AG09319 (cell line): ENCODE measurements around the gene IQCB1.

Experiments
- DNase-seq: peaks from one replicate; pipeline ENCODE4 v3.0.0-alpha.2; 2010; ENCODE audit warnings: low read depth; ENCODE audit errors: extremely low read depth
- TF ChIP-seq, protein P1 (sequence below): IDR thresholded peaks from 2 replicates; pipeline ENCODE4 v1.5.1; 2011; ENCODE audit warnings: low read depth, mild to moderate bottlenecking, inconsistent platforms, low read length, moderate library complexity

IQCB1 gene

DNA sequence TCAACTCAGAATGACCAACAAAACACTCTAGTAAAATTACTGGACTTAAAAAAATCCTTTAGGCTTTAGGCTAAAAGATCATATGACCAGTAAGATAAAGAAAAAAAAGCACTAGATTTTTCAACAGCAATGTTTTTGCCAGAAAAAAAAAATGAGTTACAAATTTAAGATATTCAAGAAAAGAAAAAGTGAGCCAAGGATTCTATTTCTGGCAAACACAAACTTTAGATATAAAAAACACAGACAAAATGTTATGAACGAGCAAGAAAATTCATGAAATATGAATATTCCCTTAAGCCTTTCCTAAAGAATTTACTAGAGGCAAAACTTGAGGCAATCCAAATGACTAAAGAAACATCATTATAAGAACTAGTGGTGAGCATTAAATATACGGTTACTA is 94.0 kb downstream of the IQCB1 start:
- no peak for DNase-seq
- TF ChIP-seq, protein P1, sequence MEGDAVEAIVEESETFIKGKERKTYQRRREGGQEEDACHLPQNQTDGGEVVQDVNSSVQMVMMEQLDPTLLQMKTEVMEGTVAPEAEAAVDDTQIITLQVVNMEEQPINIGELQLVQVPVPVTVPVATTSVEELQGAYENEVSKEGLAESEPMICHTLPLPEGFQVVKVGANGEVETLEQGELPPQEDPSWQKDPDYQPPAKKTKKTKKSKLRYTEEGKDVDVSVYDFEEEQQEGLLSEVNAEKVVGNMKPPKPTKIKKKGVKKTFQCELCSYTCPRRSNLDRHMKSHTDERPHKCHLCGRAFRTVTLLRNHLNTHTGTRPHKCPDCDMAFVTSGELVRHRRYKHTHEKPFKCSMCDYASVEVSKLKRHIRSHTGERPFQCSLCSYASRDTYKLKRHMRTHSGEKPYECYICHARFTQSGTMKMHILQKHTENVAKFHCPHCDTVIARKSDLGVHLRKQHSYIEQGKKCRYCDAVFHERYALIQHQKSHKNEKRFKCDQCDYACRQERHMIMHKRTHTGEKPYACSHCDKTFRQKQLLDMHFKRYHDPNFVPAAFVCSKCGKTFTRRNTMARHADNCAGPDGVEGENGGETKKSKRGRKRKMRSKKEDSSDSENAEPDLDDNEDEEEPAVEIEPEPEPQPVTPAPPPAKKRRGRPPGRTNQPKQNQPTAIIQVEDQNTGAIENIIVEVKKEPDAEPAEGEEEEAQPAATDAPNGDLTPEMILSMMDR: no peak

DNA sequence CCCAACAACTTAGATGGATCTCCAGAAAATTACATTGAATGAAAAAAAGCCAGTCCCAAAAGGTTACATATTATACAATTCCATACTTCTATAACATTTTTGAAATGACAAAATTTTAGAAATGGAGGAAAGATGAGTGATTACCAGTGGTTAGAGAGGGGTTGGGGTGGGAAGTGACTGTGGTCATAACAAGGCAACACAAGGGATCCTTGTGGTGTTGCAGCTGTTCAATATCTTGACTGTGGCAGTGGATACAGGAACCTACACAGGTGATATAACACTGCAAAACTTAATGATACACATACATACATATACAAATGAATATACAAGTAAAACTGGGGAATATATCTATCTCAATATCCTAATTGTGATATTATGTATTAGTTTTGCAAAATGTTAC is 95.0 kb downstream of the IQCB1 start:
- DNase-seq: no peak

DNA sequence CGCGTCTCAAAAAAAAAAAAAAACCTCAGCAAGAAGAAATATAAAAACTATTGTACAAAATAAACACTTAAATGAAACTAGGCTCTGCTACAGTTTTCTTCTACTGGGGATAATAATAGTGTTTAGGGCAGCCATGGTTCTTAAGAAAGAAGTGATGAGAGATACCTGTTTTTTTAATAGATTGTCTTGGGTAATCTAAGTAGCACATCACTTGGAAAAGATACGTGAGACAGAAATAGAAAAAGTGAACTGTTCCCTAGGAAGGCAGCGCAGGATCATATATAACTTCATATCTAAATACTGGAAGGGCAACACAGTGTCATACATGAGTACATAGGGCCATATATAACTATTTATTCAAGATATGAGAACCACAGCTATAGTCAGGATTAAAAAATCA is 97.2 kb downstream of the IQCB1 start:
- no peak for DNase-seq
- TF ChIP-seq, protein P1: no peak

More for the DNA sequence above, 95.0 kb downstream of the IQCB1 start:
- TF ChIP-seq, protein P1: no peak

DNA sequence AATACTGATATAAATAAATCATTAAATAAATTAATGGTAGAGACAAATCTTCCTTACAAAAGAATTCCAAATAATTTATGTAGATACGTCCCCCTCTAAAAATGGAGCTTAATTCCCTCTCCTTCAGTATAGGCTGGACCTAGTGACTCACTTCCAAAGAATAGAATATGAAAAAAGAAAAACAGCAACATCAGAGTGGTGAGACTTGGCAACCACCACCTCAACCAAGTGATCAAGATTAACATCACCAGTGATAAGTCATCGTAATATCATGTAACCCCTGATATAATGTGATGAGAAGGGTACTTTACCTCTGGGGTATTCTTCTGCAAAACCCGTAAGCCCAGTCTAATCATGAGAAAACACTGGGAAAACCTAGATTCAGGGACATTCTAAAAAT is 98.7 kb downstream of the IQCB1 start:
- TF ChIP-seq, protein P1: no peak
- DNase-seq: no peak

DNA sequence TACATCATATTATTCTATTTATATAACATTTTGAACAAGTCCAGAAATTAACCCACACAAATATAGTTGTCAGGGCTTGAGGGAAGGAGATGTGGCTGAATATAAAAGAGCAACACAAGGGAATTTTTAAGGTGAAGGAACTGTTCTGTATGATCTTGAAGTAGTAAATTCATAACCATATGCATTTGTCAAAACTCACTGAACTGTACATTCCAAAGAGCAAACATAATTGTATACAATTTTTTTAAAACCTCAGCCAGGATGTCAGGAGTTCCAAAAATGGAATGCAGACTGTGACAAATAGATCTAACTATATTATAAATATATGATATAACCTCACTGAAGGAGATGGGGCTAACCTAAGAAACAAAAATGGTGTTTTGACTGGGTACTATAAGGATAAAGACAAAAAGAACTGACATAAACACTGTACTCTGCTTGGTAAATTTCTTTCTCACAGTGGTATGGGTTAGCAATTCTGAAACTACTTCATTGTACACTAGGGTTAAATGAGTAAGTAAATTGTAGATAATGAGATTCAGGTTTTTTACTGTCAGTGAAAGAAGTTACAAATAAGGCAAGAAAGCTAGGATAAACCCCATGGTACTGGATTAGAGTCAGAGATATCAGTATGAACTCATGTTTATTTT is 99.7 kb downstream of the IQCB1 start:
- TF ChIP-seq, protein P1: no peak
- DNase-seq: no peak

DNA sequence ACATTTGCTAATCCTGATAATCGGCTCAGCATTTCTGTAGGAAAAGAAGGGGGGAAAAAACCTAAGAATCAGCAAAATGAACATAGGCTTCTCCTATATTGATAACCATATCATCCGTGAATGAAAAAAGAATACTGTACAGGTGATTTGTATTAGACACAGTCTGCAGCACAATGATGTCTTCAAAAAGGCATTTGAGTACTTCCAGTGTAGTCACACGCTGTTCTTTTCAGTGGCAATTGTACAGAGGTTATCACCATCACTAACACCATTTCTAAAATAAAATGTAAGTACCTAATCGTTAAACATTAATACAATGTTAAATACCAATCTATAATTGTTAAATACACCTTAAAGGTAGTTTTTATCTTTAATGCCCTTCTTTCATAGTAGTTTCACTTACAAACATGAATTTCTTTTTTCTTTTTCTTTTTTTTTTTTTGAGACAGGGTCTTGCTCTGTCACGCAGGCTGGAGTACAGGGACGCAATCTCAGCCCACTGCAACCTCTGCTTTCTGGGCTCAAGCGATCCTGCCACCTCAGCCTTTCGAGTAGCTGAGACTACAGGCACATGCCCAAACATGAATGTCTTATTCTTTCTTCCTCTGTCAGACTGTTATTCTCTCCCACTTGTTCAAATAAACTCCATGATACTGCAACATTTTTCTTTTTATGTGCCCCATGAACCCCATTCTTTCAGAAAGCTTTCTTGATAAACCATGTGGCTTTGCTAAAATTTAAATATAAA is 103.7 kb downstream of the IQCB1 start:
- DNase-seq: no peak
- TF ChIP-seq, protein P1: no peak

DNA sequence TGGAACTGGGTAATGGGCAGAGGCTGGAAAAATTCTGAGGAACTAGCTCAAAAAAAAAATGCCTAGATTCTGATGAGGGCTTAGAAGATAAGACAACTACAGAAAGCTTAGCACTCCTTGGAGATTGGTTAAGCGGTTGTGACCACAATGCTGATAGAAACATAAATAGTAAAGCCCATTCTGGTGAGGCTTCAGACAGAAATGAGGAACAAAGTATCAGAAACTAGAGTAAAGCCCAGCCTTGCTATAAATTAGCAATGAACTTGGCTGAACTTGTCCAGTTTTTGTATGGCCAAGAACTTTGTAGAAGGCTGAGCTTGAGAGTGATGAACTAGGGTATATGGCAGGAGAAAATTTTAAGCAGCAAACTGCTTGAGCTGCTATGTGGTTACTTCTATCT is 110.7 kb downstream of the IQCB1 start:
- TF ChIP-seq, protein P1: no peak

More for the DNA sequence above, 110.7 kb downstream of the IQCB1 start:
- DNase-seq: no peak
